Lower leg skin (tissue), 3 donors: ENCODE measurements around the gene CTTN.

Source experiments
- CTCF ChIP-seq, 3 donors: fragments of 450-650 bp; IDR thresholded peaks; one replicate each; pipeline ENCODE4 v1.5.1; 2016; ENCODE audit warnings: antibody characterized with exemption in 3 of 3, mild to moderate bottlenecking in 3 of 3, moderate library complexity in 2 of 3
- POLR2A ChIP-seq, 2 donors: fragments of 450-650 bp; IDR thresholded peaks; one replicate each; pipeline ENCODE4 v1.6.1; 2016 to 2017; ENCODE audit warnings: antibody characterized with exemption in 2 of 2, mild to moderate bottlenecking in 1 of 2, moderate library complexity in 1 of 2

- no peak for TF ChIP-seq CTCF (IDR thresholded peaks at IDR 0.05)
- no peak for TF ChIP-seq POLR2A (IDR thresholded peaks at IDR 0.05)
Measured at GRCh38 chr11:70421123-70421522, 22.8 kb downstream of the CTTN start.
